Measurements from ENCODE around the gene SLC4A11. TPM values are rescaled to one million over a fixed set of nuclear protein-coding genes. Genes with fewer than 3 reads are reported as not detected.
A peak's percentile ranks its signal among the peaks of the same experiment; 100 is the strongest.

The SLC4A11 gene
- total RNA-seq, 2 experiments from 2014 or later = 1.8 to 2.8 TPM

GRCh38 chr20:3255728-3256127 is 16.7 kb upstream of the SLC4A11 start:
- H3K27ac Mint-ChIP-seq = no peak overlapping the region
- no peak overlapping the region for H3K4me3 Mint-ChIP-seq
- no peak for TF ChIP-seq CTCF (IDR thresholded peaks at IDR 0.05)
- DNase-seq = no peak
- ChIA-PET CTCF (interaction anchor here (1.7 kb wide), 1 partner anchor 21 kb away, joined by 5 read pairs; no protein-coding TSS in a partner anchor), POLR2A (no interaction called here)
- no peaks in the 10 kb centered on the region for H3K4me1 Mint-ChIP-seq (ENCODE audit: low read depth)
- no peak for ATAC-seq
- no peaks in the 10 kb centered on the region for H3K27me3 Mint-ChIP-seq
- H3K9me3 Mint-ChIP-seq = no peaks in the 10 kb centered on the region
- intact Hi-C loops (cut with micrococcal nuclease) = no loop called here
- H3K36me3 Mint-ChIP-seq (ENCODE audit: low read depth) = no peaks in the 10 kb centered on the region

GRCh38 chr20:3251806-3252205 is 12.8 kb upstream of the SLC4A11 start:
- intact Hi-C loops (cut with micrococcal nuclease) = no loop called here
- ChIA-PET POLR2A (interaction anchor here (0.8 to 1.0 kb wide), 2 partner anchors 9 to 21 kb away, joined by 3 read pairs; no protein-coding TSS in a partner anchor), CTCF (interaction anchor here (0.7 to 2.8 kb wide), 3 partner anchors 10 to 156 kb away, joined by 3 to 7 read pairs (median 4); no protein-coding TSS in a partner anchor)
- TF ChIP-seq CTCF (IDR thresholded peaks at IDR 0.05) = no peak
- no peaks in the 10 kb centered on the region for H3K9me3 Mint-ChIP-seq
- H3K4me1 Mint-ChIP-seq (ENCODE audit: low read depth) = peaks cover 5% of the 10 kb centered on the region
- no peak overlapping the region for H3K27ac Mint-ChIP-seq
- peaks cover 21% of the 10 kb centered on the region for H3K27me3 Mint-ChIP-seq
- H3K36me3 Mint-ChIP-seq (ENCODE audit: low read depth) = no peaks in the 10 kb centered on the region
- no peak overlapping the region for H3K4me3 Mint-ChIP-seq
- no peak for DNase-seq
- peak; percentile 63 for ATAC-seq

GRCh38 chr20:3250091-3250504 is 11.1 kb upstream of the SLC4A11 start:
- Mint-ChIP-seq H3K9me3 (no peaks in the 10 kb centered on the region), H3K4me3 (no peak overlapping the region), H3K4me1 (ENCODE audit: low read depth) (peaks cover 5% of the 10 kb centered on the region), H3K27ac (no peak overlapping the region), H3K27me3 (peaks cover 25% of the 10 kb centered on the region), H3K36me3 (ENCODE audit: low read depth) (no peaks in the 10 kb centered on the region)
- ChIA-PET CTCF (interaction anchor here (1.2 to 2.1 kb wide), 2 partner anchors 9 to 196 kb away, joined by 3 to 5 read pairs; no protein-coding TSS in a partner anchor), POLR2A (no interaction called here)
- no peak for TF ChIP-seq CTCF (IDR thresholded peaks at IDR 0.05)
- DNase-seq (no peak), ATAC-seq (no peak)
- intact Hi-C loops (cut with micrococcal nuclease) = no loop called here

GRCh38 chr20:3248993-3249347 is 10.0 kb upstream of the SLC4A11 start:
- Mint-ChIP-seq H3K9me3 (no peaks in the 10 kb centered on the region), H3K27ac (no peak overlapping the region), H3K36me3 (ENCODE audit: low read depth) (no peaks in the 10 kb centered on the region), H3K27me3 (peaks cover 25% of the 10 kb centered on the region), H3K4me1 (ENCODE audit: low read depth) (peaks cover 5% of the 10 kb centered on the region), H3K4me3 (peak overlapping the region; percentile 33)
- ChIA-PET POLR2A (interaction anchor here (1.2 kb wide), 2 partner anchors 22 to 56 kb away, joined by 3 read pairs; no protein-coding TSS in a partner anchor), CTCF (interaction anchor here (1.1 to 2.1 kb wide), 6 partner anchors 9 to 195 kb away, joined by 3 to 7 read pairs (median 4); no protein-coding TSS in a partner anchor)
- DNase-seq = no peak
- intact Hi-C loops (cut with micrococcal nuclease) = no loop called here
- no peak for TF ChIP-seq CTCF (IDR thresholded peaks at IDR 0.05)
- peak; percentile 39 for ATAC-seq

GRCh38 chr20:3248167-3248992 is 9.4 kb upstream of the SLC4A11 start:
- Mint-ChIP-seq H3K4me3 (peak overlapping the region; percentile 33), H3K27ac (no peak overlapping the region), H3K27me3 (peaks cover 25% of the 10 kb centered on the region), H3K4me1 (ENCODE audit: low read depth) (peaks cover 5% of the 10 kb centered on the region), H3K9me3 (no peaks in the 10 kb centered on the region), H3K36me3 (ENCODE audit: low read depth) (no peaks in the 10 kb centered on the region)
- DNase-seq = peak; percentile 46
- ChIA-PET POLR2A (interaction anchor here (1.2 kb wide), 2 partner anchors 22 to 56 kb away, joined by 3 read pairs; no protein-coding TSS in a partner anchor), CTCF (interaction anchor here (0.8 to 2.1 kb wide), 10 partner anchors 9 to 195 kb away, joined by 3 to 7 read pairs (median 4); partner anchors contain the start of gene ITPA)
- ATAC-seq = peak; percentile 57
- intact Hi-C loops (cut with micrococcal nuclease) = no loop called here
- no peak for TF ChIP-seq CTCF (IDR thresholded peaks at IDR 0.05)
